ENCODE results near the gene POLD4. TPM values are rescaled to one million over a fixed set of nuclear protein-coding genes. Genes with fewer than 3 reads are reported as not detected.
A peak's percentile ranks its signal among the peaks of the same experiment; 100 is the strongest.

POLD4 gene
- total RNA-seq, 1 donor from 2014 or later: 80.0 TPM

DNA sequence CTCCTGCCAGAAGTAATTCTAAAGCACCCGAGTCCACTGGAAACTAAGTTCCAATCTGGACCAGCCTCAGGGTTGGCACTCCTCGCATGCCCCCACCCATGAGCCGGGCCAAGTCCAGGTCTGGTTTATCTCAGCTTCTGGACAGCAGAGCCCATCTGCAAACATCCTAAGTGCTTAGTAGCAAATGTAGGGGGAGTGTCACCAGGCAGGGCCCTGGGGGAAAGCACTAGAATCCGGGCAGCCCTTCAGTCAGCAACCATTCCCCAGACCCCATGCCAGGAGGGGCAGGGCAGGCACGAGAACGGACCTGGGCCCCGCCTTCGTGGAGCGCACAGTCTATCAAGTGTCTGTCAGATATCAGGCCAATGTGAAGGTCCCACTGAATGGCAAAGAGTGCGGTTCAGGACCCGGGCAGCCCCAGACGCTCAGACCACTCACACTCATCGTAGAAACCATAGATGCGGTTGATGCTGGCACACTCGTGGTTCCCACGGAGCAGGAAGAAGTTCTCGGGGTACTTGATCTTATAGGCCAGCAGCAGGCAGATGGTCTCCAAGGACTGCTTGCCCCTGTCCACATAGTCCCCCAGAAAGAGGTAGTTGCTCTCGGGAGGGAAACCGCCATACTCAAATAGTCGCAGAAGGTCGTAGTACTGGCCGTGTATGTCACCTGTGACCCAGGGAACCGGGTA, 47.0 kb upstream of the POLD4 start:
- Histone ChIP-seq H3K9me3 (no peaks in the 10 kb centered on the region), H3K27ac (peak overlapping the region; percentile 94), H3K27me3 (no peaks in the 10 kb centered on the region), H3K4me1 (peaks cover 51% of the 10 kb centered on the region), H3K36me3 (peaks cover 0 to 28% of the 10 kb centered on the region in 2 donors), H3K4me3 (peak overlapping the region; percentile 80 to 91)
- intact Hi-C loops (cut with DNase I): loop anchor here (10.0 kb wide), 2 partner anchors 64 to 214 kb away; partner anchors contain the start of gene TMEM134
- no peak for DNase-seq (ENCODE audit: extremely low spot score in 2 of 2)
- TF ChIP-seq POLR2AphosphoS5 (IDR thresholded peaks at IDR 0.05; ENCODE audit: insufficient read depth in 1 of 2, low read depth in 1 of 2) (no peak), POLR2A (IDR thresholded peaks at IDR 0.05) (no peak)
- TF ChIP-seq, protein P1, sequence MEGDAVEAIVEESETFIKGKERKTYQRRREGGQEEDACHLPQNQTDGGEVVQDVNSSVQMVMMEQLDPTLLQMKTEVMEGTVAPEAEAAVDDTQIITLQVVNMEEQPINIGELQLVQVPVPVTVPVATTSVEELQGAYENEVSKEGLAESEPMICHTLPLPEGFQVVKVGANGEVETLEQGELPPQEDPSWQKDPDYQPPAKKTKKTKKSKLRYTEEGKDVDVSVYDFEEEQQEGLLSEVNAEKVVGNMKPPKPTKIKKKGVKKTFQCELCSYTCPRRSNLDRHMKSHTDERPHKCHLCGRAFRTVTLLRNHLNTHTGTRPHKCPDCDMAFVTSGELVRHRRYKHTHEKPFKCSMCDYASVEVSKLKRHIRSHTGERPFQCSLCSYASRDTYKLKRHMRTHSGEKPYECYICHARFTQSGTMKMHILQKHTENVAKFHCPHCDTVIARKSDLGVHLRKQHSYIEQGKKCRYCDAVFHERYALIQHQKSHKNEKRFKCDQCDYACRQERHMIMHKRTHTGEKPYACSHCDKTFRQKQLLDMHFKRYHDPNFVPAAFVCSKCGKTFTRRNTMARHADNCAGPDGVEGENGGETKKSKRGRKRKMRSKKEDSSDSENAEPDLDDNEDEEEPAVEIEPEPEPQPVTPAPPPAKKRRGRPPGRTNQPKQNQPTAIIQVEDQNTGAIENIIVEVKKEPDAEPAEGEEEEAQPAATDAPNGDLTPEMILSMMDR (IDR thresholded peaks at IDR 0.05): no peak

DNA sequence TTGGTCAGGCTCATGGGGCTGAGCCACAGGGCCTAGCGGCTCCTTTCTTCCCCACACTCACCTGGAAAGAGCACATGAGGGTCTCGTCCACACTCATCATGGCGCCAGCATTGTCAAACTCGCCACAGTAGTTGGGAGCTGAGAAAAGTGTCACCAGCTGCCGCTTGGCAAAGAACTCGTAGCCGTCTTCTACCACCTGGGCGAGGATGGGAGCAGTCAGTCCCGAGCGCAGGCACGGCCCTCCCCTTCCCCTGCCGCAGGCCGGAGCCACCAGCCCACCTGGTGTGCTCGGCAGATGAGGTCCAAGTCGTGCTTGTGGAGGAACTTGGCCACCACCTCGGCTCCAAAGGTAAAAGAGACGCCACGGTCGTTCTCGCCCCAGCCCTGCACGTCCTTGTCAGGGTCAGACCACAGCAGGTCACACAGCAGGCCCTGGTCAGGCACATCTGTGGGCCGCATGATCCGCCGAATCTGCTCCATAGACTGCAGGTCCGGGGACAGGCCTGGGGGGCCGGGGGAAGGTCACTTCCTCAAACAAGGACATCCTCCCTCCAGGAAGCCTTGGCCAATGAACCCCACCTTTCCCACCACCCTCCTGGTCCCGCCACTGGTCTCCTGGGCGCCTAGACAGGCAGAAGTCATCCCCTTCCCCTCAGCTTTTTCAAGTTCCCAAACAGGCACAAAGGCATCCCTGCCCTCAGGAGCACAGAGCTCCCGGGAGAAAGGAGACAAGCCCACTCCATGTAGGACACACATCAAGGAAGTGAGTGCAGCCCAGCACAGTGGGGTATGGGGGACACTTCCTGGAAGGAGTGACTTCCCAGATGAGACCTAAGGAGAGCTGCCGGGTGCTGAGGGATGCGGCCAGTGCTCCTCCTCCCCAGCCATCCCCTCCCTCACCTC, 45.6 kb upstream of the POLD4 start:
- TF ChIP-seq POLR2A (IDR thresholded peaks at IDR 0.05): no peak
- TF ChIP-seq, protein P1 (IDR thresholded peaks at IDR 0.05): no peak
- TF ChIP-seq POLR2AphosphoS5 (IDR thresholded peaks at IDR 0.05; ENCODE audit: insufficient read depth in 1 of 2, low read depth in 1 of 2): no peak
- H3K36me3 ChIP-seq: peaks cover 0 to 28% of the 10 kb centered on the region in 2 donors
- H3K9me3 ChIP-seq: no peaks in the 10 kb centered on the region
- no peaks in the 10 kb centered on the region for H3K27me3 ChIP-seq
- intact Hi-C loops (cut with DNase I): no loop called here
- peaks cover 51% of the 10 kb centered on the region for H3K4me1 ChIP-seq
- no peak for DNase-seq (ENCODE audit: extremely low spot score in 2 of 2)
- no peak overlapping the region for H3K27ac ChIP-seq
- H3K4me3 ChIP-seq: no peak overlapping the region

DNA sequence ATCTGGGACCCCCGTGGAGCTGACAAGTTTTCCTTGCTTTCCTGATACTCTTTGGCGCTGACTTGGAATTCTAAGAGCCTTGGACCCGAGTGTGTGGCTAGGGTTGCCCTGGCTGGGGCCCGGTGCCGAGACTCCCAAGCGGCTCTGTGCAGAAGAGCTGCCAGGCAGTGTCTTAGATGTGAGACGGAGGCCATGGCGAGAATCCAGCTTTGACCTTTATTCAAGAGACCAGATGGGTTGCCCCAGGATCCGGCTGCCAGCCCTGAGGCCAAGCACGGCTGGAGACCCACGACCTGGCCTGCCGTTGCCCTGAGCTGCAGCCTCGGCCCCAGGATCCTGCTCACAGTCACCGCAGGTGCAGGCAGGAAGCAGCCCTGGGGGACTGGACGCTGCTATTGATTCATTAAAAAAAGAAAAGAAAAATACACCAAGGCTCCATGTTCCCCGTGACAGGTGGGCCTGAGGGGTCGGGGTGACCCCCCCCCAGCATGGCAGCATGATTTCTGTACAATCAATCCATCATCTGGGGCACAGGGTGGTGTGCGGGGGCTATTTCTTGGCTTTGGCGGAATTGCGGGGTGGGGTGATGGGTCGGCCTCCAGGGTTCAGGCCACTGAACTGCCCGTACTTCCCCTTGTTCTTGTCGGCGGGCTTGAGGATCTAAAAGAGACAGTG, 44.8 kb upstream of the POLD4 start:
- TF ChIP-seq, protein P1 (IDR thresholded peaks at IDR 0.05): no peak
- TF ChIP-seq POLR2A (IDR thresholded peaks at IDR 0.05) (no peak), POLR2AphosphoS5 (IDR thresholded peaks at IDR 0.05; ENCODE audit: insufficient read depth in 1 of 2, low read depth in 1 of 2) (no peak)

DNA sequence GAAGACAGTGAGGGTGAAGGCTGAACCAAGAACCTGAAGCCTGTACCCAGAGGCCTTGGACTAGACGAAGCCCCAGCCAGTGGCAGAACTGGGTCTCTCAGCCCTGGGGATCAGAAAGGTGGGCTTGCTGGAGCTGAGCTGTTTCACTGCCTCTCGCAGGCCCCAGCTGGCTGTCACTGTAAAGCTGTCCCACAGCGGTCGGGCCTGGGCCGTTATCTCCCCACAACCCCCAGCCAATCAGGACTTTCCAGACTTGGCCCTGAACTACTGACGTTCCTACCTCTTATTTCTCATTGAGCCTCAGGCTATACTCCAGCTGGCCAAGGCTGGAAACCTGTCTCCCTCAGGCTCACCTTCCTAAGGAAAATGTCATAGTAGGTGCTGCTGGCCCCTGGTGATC, 44.2 kb upstream of the POLD4 start:
- Histone ChIP-seq H3K4me3 (no peak overlapping the region), H3K36me3 (peaks cover 0 to 28% of the 10 kb centered on the region in 2 donors), H3K4me1 (peaks cover 50% of the 10 kb centered on the region), H3K9me3 (no peaks in the 10 kb centered on the region), H3K27ac (no peak overlapping the region), H3K27me3 (no peaks in the 10 kb centered on the region)
- no peak for DNase-seq (ENCODE audit: extremely low spot score in 2 of 2)
- TF ChIP-seq POLR2AphosphoS5 (IDR thresholded peaks at IDR 0.05; ENCODE audit: insufficient read depth in 1 of 2, low read depth in 1 of 2) (no peak), POLR2A (IDR thresholded peaks at IDR 0.05) (no peak)
- TF ChIP-seq, protein P1 (IDR thresholded peaks at IDR 0.05): no peak
- intact Hi-C loops (cut with DNase I): no loop called here

More for the DNA sequence above, 44.8 kb upstream of the POLD4 start:
- Histone ChIP-seq H3K27ac (no peak overlapping the region), H3K4me3 (no peak overlapping the region), H3K36me3 (peaks cover 0 to 28% of the 10 kb centered on the region in 2 donors), H3K27me3 (no peaks in the 10 kb centered on the region), H3K4me1 (peaks cover 51% of the 10 kb centered on the region), H3K9me3 (no peaks in the 10 kb centered on the region)
- intact Hi-C loops (cut with DNase I): no loop called here
- DNase-seq (ENCODE audit: extremely low spot score in 2 of 2): no peak
